Measurements from ENCODE around the gene BIRC6.

Gene BIRC6

DNA sequence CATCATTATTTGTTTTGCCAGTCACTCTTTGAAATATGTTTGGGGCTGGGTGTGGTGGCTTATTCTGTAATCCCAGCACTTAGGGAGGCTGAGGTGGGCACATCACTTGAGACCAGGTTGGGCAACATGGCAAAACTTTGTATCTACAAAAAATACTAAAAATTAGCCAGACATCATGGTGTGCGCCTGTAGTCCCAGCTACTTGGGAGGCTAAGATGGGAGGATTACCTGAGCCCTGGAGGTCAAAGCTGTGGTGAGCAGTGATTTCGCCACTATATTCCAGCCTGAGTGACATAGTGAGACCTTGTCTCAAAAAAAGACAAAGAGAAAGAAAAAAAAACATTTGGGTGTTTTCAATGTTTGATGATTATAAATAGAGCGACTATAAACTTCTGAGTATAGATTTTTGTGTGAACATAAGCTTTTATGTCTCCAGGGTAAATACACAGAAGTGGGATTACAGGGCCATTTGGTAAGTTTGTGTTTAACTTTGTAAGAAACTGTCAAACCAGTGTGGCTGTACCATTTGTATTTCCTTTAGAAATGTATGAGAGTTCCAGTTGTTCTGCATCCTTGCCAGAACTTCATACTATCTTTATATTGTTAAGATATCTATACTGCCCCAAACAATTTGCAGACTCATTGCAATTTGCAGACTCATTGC, 15.8 kb downstream of the BIRC6 start:
- DNase-seq (ENCODE audit: low spot score), result no peak

DNA sequence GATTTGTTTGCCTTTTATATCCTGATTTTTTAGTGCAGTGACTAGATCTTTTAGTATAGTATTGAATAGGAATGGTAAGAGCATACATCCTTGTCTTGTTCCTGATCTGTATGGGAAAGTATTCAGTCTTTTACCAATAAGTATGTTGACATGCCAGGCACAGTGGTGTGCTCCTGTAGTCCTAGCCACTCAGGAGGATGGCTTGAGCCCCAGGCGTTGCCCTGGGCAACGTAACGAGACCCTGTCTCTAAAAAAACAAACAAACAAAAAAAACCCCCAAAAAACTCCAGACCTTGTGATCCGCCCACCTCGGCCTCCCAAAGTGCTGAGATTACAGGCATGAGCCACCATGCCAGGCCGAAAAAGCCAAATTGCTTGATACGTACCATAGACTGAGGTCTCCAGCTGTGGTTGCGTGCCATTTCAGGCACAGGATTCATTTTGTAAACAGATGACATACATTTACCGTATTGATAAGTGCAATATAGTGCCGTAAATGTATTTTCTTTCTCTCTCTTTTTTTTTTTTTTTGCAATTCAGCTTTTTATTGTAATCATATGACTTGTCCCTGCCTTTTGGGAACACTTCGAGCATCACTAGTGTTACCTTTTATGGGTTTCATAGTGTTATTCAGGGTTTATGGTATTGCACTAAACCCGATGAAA, 18.5 kb downstream of the BIRC6 start:
- no peak for DNase-seq (ENCODE audit: low spot score)

DNA sequence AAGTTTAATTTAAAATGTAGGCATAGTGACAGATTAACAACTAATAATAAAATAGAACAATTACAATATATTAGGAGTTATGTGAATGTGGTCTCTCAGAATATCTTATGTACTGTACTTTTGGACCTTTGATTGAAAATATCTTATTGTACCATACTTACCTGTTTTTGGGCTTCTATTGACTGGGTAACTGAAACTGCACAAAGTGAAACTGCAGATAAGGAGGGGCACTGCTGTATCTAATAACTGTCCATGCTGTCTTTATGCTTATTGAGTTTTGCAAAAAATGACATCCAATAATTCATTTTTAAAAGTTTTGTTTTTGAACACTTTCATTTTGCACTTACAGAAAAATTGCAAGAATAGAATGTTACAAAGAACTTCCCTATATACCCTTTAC, 19.9 kb downstream of the BIRC6 start:
- DNase-seq (ENCODE audit: low spot score), result no peak

DNA sequence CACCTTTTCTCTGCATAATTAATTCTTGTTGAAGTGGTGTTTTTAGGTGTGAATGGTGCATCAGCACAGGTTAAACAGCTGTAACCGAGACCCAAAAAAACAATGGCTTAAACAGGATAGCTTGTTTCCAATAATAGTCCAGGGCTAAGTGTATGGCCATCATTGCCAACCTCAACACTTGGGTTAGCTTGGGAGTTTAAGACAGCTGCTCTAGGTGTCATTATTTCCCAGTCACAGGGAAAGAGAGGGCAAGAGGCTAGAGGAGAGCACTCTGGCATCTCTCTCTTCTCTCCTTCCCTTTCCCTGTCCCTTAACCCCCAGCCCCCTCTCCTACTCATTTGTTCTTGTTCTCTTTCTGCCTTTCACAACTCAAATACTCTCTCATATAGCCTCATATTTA, 21.1 kb downstream of the BIRC6 start:
- no peak for DNase-seq (ENCODE audit: low spot score)

DNA sequence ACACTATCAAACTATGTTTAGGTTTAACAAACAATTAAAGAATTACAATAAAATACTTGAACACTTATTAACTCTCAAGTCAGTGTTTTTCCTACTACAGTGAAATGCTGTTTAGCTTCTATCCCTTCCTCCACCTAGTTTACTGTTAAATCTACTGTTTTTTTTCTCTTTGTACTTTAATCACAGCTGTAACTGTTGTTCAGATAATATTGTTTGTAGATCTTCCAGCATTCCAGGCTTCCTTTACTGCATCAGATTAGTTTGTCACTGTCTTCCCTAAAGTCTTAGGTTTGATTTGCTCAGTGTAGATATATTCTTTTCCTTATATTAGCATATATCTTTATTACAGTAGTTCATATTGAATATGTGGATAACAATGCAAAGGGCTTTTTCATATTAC, 22.5 kb downstream of the BIRC6 start:
- DNase-seq (ENCODE audit: low spot score), result no peak

DNA sequence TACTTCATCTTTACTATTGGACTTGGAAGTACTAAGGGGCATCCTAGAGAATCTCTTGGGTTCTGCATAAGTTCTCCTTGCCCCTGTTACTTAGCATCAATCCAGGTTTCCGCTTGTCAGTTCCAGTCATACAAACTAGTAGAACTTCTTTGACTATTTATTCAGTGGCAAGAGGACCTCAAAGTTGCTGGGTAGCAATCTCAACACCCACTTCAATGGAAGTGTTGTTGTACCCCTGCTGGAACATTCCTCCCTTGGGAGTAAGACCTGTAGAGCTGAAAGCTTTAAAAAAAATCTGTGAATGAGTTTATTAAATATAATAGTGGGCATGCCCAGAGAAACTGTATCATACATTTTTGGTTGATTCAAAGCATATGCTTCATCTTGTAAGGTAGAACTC, 27.0 kb downstream of the BIRC6 start:
- DNase-seq (ENCODE audit: low spot score), result no peak

DNA sequence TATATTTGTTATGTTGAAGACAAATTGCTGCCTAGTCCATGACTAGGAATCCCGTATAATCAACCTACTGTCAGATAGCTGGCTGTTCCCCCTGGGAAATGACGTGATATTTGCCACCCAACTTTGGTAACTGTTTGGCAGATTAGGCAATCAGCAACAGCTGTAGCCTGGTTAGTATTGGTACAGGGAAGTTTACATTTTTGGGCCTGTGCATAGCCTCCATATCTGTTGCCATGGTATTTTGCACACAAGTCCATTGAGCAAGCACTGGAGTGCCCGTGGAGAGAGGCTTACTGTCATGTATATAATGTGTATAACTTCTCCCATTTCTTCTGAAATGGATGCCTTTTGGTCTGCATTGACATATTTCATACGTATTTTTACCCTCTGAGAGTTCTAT, 27.7 kb downstream of the BIRC6 start:
- no peak for DNase-seq (ENCODE audit: low spot score)

DNA sequence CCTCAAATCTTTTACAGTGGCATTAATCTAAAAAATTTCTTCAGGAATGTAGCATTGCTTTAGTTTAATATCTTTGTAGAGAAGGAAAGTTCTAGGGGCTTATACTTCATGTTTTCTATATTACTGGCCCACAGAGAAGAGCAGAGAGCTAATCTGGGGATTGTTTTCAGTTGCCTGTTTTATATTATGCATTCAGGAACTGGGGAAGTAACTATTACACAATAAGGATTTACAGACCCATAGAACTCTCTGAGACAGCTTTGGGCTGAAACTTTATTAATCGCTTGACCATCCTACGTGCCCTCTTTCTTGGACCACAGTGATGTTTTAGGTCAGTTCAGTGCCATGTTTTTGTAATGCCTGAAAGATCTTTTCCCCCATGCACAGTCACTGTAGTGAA, 29.9 kb downstream of the BIRC6 start:
- DNase-seq (ENCODE audit: low spot score), result no peak

DNA sequence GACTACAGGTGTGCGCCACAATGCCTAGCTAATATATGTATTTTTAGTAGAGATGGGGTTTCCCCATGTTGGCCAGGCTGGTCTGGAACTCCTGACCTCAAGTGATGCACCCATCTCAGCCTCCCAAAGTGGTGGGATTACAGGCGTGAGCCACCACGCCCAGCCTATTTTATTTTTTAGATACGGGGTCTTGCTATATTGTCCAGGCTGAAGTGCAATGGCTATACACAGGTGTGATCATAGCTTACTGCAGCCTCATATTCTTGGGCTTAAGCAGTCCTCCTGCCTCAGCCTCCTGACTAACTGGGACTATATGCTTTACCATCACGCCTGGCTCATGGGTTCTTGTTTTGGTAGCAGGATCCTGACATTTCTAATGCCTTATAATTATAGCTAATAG, 42.4 kb downstream of the BIRC6 start:
- DNase-seq (ENCODE audit: low spot score), result no peak

DNA sequence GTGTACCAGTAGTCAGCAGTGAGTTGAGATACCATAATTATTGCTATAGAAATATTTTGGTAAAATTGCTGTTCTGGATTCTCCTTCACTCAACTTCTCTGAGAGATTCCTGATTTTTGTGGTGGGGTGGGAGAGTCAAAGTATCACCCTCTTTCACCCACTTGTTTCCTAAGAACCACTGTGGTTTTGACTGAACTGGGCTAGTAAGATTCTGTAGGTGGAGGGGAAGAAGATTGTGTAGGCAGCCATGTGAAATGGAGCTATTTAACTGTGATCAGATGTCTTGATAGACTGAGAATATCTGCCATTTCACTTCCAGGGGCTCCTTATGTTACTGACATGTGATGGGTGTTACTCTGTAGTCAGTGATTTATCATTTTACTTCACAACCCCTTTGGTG, 45.3 kb downstream of the BIRC6 start:
- DNase-seq (ENCODE audit: low spot score), result no peak

DNA sequence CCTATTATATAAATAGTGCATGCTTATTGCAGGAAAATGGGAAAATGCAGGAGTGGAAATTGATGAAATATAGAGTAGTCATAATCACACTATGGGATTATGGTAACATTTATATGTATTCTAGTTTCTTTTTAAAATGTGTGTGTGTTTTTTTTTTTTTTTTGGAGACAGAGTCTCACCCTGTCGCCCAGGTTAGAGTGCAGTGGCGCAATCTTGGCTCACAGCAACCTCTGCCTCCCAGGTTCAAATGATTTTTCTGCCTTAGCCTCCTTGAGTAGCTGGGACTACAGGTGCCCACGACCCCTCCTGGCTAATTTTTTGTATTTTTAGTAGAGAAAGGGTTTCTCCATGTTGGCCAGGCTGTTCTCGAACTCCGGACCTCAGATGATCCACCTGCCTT, 47.0 kb downstream of the BIRC6 start:
- no peak for DNase-seq (ENCODE audit: low spot score)

DNA sequence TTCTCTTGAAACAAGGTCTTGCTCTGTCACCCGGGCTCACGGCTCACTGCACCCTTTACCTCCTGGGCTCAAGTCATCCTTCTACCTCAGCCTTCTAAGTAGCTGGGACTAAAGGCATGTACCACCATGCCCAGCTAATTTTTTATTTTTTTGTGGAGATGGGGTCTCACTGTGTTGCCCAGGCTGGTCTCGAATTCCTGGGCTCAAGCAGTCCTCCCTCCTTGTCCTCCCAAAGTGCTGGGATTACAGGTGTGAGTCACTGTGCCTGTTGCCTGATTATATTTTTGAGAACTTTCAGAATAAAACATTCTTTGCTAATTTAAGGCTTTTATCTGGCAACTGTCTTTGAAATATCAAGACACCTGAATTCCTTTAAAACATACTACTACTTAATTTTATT, 47.9 kb downstream of the BIRC6 start:
- no peak for DNase-seq (ENCODE audit: low spot score)

DNA sequence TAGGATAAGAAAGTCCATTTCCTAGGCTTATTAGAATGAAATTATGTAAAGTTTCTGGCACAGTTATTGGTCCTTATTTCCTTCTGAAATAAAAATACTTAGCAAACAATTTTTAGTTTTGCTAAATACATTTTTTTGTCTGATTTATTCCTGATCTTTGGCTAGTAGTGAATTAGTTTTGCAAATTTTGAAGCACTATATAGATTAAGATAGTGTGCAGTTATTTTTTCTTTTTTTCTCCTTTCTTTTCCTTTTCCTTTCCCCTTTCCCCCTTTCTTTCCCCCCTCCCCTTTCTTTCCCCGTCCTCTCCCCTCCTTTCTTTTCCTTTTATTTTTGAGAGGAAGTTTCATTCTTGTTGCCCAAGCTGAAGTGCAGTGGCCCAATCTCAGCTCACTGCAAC, 59.7 kb downstream of the BIRC6 start:
- no peak for DNase-seq (ENCODE audit: low spot score)

DNA sequence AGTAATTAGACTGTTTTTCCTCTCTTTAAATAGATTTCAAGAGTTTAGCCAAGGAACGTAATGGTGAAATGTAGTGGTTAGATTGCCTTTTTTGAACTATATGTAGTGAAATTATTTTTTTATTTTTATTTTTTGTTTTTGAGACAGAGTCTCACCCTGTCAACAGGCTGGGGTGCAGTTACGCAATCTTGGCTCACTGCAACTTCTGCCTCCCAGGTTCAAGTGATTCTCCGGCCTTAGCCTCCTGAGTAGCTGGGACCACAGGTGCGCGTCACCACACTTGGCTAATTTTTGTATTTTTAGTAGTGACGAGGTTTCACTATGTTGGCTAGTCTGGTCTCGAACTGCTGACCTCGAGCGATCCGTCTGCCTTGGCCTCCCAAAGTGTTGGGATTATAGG, 60.8 kb downstream of the BIRC6 start:
- DNase-seq (ENCODE audit: low spot score), result no peak

DNA sequence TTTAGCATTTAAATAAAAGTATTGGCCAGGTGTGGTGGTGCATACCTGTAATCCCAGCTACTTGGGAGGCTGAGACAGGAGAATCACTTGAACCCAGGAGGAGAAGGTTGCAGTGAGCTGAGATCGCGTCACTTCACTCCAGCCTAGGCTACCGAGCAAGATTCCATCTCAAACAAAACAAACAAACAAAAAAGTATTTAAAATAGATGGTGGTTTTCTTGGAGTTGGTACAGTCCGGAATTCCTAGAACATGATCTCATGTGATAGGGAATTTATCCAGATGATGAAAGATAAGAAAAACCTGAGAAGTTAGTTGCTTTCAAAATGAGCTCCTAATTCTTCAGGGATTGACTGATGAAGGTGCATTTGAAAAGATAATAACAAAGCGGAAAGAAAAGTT, 62.0 kb downstream of the BIRC6 start:
- DNase-seq (ENCODE audit: low spot score), result no peak

DNA sequence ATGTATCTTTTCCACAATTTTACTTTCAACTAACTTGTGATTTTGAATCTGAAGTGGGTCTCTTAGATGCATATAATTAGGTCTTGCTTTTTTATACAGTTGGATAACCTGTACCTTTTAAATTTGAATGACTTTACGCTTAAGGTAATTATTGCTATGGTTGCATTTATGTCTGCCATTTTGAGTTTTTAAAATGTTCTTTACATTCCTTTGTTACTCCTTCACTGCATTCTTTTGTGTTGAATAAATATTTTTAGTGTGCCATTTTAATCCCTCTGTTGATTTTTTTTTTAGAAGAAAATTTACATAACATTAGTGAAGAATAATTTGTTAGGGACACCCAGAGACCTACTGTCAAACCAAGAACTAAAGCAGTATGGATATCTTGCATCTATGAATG, 65.3 kb downstream of the BIRC6 start:
- DNase-seq (ENCODE audit: low spot score), result no peak

DNA sequence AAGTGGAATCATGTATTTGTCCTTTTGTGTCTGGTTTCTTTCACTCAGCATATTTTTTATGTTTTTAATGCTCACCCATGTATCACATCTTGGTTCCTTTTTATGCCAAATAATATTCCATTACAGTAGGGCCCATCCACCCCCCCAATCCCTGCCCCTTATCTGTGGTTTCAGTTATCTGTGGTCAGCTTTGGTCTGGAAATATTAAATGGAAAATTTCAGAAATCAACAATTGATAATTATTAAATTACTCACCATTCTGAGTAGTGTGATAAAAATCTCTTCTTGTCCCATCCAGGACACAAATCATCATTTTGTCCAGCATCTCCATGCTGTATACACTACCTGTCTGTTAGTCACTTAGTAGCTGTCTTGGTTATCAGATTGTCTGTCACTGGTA, 66.7 kb downstream of the BIRC6 start:
- no peak for DNase-seq (ENCODE audit: low spot score)

DNA sequence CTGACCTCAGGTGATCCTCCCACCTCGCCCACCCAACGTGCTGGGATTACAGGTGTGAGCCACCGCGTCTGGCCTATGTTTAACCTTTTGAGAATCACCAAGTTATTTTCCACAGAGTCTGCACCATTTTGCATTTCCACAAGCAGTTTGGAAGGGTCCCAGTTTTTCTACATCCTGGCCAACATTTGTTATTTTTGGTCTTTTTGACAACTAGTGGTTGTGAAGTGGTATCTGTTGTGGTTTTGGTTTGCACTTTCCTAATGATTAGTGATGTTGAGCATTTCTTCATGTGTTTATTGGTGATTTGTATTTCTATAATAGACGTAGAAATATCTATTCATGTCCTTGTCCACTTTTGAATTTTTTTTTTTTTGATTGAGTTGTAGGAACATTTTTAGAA, 67.9 kb downstream of the BIRC6 start:
- no peak for DNase-seq (ENCODE audit: low spot score)

DNA sequence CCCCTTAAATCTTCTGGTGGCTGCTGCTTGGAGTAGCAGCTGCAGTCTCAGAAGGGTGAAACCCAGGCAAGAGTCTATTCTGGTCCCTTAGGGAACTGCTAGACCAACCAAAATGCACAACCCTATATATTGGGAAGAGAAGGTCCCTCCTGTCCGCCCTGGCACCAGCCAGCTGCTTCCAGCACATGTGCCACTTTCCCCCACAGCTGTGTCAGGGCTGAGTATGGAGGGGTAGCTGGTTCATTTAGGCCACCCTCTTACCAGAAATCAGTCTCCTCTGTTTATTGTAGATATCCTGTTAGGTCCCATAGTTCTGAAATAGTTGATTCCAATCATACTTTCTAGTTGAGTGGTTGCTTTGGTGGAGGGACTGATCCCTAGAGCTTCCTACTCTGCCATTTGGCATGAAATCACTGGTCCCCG, 68.9 kb downstream of the BIRC6 start:
- no peak for DNase-seq (ENCODE audit: low spot score)

DNA sequence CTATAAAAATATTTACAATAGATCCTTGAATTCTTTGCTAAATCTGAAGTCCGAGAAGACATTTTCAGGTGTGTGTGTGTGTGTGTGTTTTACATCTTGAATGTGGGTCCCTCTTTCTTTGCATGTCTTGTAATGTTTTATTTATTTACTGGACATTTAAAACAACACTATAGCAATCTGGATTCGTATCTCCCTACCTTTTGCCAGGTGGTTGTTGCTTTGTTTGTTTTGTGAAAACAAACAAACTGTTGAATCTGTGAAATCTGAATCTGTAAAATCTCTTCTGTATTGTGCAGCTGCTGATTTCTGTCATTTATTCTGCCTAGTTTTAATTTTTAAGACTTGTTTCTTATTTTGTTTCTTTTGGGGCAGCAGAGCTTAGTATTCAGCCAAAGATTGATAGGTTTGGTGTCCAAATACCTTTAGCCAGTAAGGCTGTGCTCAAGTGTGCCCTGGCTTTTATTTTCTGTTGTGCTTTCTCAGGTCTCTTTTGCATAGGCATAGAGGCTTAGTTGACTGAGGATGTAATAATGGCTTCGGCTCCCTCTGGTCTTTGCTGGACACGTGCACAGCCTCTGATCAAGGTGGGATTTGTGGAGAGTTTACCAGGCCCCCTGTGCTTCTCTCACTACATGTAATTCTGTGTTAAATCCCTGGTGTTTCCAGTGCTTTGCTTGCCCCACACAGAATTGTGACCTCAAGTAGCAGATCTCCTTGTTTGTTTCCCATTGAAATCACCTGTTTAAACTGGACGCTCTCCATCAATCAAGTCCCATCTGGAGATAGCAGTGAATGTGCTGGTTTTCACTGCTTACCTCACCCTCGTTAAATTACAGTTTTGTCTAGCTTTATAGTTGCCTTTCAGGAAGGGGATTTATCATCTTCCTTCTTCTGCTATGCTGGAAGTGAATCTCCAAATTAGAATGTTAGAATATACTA, 71.1 kb downstream of the BIRC6 start:
- DNase-seq (ENCODE audit: low spot score), result no peak

DNA sequence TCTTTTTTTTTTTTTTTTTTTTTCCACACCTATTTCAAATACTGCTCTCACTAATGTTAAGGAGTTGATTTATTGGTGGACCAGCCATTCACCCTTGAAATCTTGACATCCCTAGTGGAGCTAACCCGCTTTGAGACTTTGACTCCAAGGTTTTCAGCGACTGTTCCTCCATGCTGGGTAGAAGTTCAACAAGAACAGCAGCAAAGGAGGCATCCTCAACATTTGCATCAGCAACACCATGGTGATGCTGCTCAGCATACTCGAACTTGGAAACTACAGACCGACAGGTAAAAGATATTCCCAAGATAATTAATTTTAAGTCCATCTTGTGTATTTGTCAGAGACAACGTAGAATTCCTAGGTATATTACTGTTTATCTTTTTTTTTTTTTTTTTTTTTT, 74.0 kb downstream of the BIRC6 start:
- DNase-seq (ENCODE audit: low spot score), result no peak

DNA sequence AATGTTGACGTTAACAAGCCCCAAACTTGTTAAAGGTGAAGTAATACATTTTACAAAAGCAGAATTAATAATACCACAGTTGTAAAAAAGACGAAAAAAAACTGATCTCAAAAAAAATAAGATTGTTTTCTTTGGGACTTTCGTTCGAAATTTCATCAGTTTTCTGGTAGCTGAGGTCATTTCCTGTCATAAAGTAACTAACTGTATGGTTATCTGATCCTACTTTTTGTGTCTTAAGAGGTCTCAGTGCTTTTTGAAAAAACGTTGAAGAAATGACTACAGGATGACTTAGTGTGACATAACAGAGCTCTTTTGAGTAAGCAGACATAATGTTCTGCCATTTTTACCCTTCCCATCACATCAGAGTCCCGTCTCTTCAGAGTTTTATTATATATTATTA, 79.3 kb downstream of the BIRC6 start:
- no peak for DNase-seq (ENCODE audit: low spot score)

DNA sequence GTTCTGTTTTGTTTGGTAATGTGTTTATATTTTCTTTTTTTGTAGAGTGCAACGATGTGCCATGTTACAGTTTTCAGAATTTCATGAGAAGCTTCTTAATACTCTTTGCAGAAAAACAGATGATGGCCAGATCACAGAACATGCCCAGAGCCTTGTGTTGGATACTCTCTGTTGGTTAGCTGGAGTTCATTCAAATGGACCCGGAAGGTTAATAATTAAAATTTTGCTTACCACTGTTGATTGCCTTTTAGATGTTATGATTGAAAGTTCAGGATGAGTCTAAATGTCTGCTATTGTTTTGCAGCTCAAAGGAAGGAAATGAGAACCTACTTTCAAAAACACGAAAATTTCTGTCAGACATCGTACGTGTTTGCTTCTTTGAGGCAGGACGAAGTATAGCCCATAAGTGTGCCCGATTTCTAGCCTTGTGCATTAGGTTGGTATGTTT, 85.2 kb downstream of the BIRC6 start:
- no peak for DNase-seq (ENCODE audit: low spot score)

Measured in germinal center (tissue), 1 donor.